Right atrium auricular region (tissue), 2 donors: ENCODE results near the gene PPHLN1. TPM values are rescaled to one million over a fixed set of nuclear protein-coding genes. Genes with fewer than 3 reads are reported as not detected.

ENCODE experiments used
- DNase-seq: peaks from one replicate; pipeline ENCODE4 v3.0.0-alpha.2; 2019; ENCODE audit warnings: low spot score
- H3K27ac ChIP-seq, 2 donors: fragments of 200-600 bp; sonication (generic); 1 replicate in 1 of 2; 2 replicates in 1 of 2; pipeline ENCODE4 v1.5.1; 2016 to 2019
- H3K27me3 ChIP-seq, 2 donors: fragments of 200-600 bp; sonication (generic); one replicate each; pipeline versions ENCODE4 v1.5.1 to v1.6.0; 2017 to 2019
- H3K36me3 ChIP-seq: fragments of 200-600 bp; sonication (generic); one replicate; pipeline ENCODE4 v1.5.1; 2016
- H3K4me1 ChIP-seq, 2 donors: fragments of 200-600 bp; sonication (generic); one replicate each; pipeline versions ENCODE4 v1.5.1 to v1.6.0; 2017 to 2019
- H3K4me3 ChIP-seq, 2 donors: fragments of 200-600 bp; sonication (generic); 1 replicate in 1 of 2; 2 replicates in 1 of 2; pipeline ENCODE4 v1.5.1; 2017 to 2019; ENCODE audit warnings: mild to moderate bottlenecking in 1 of 2, moderate library complexity in 1 of 2
- H3K9me3 ChIP-seq, 2 donors: fragments of 200-600 bp; sonication (generic); one replicate each; pipeline ENCODE4 v1.5.1; 2019
- total RNA-seq, 2 donors: library from RNA; depleted of rRNA; stranded (reverse); fragments of >200 nt; gene quantifications; one replicate each; pipeline ENCODE4 v1.1.0, GENCODE V29; 2016
- TF ChIP-seq, protein P1 (sequence below), 2 donors: fragments of 200-600 bp; sonication (generic); IDR thresholded peaks; one replicate each; pipeline ENCODE4 v1.5.1; 2019; ENCODE audit warnings: antibody characterized with exemption in 2 of 2

PPHLN1 gene
- total RNA-seq, 2 donors from 2014 or later = 36.6 to 46.6 TPM

DNA sequence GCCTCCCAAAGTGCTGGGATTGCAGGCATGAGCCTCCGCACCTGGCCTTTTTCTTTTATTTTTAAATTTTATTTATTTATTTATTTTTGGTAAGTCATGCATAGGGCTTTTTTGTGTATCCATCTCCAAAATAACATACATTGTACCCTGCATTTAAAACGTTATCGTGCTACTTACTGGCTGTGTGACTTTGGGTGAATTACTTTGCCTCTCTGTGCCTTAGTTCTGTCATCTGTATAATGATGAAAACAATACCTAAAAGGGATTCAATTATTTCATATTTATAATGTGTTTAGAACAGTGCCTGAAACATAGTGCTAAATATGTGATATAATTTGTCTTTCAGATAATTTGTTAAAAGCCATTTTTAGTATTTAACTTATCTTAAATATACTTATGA lies 19.7 kb upstream of the PPHLN1 start:
- no peak for DNase-seq
- TF ChIP-seq, protein P1, sequence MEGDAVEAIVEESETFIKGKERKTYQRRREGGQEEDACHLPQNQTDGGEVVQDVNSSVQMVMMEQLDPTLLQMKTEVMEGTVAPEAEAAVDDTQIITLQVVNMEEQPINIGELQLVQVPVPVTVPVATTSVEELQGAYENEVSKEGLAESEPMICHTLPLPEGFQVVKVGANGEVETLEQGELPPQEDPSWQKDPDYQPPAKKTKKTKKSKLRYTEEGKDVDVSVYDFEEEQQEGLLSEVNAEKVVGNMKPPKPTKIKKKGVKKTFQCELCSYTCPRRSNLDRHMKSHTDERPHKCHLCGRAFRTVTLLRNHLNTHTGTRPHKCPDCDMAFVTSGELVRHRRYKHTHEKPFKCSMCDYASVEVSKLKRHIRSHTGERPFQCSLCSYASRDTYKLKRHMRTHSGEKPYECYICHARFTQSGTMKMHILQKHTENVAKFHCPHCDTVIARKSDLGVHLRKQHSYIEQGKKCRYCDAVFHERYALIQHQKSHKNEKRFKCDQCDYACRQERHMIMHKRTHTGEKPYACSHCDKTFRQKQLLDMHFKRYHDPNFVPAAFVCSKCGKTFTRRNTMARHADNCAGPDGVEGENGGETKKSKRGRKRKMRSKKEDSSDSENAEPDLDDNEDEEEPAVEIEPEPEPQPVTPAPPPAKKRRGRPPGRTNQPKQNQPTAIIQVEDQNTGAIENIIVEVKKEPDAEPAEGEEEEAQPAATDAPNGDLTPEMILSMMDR (IDR thresholded peaks at IDR 0.05) = no peak
- Histone ChIP-seq H3K36me3 (no peaks in the 10 kb centered on the region), H3K9me3 (no peaks in the 10 kb centered on the region), H3K27me3 (no peaks in the 10 kb centered on the region), H3K4me3 (no peak overlapping the region), H3K27ac (no peak overlapping the region), H3K4me1 (no peaks in the 10 kb centered on the region)

DNA sequence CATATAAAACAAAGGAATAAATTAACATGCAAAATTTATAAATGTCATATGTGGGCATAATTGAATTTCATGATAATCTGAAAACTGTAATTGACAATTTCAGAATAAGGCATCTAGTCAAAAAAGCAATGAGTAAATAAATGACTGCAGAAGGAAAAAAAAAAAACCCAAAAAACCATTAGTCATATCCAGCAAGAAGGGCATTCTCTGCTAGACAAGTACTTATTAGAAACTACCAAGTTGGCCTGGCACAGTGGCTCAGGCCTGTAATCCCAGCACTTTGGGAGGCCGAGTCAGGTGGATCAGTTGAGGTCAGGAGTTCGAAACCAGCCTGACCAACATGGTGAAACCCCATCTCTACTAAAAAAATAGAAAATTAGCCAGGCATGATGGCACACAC lies 17.6 kb upstream of the PPHLN1 start:
- H3K36me3 ChIP-seq = peaks cover 17% of the 10 kb centered on the region
- TF ChIP-seq, protein P1 (IDR thresholded peaks at IDR 0.05) = no peak
- H3K4me3 ChIP-seq = no peak overlapping the region
- DNase-seq = no peak
- H3K27me3 ChIP-seq = no peaks in the 10 kb centered on the region
- H3K27ac ChIP-seq = no peak overlapping the region
- H3K9me3 ChIP-seq = no peaks in the 10 kb centered on the region
- H3K4me1 ChIP-seq = no peaks in the 10 kb centered on the region

GRCh38 chr12:42309996-42310395 lies 16.0 kb upstream of the PPHLN1 start:
- Histone ChIP-seq H3K36me3 (peaks cover 31% of the 10 kb centered on the region), H3K9me3 (no peaks in the 10 kb centered on the region), H3K4me3 (no peak overlapping the region), H3K27ac (no peak overlapping the region), H3K4me1 (no peaks in the 10 kb centered on the region), H3K27me3 (no peaks in the 10 kb centered on the region)
- DNase-seq = no peak
- TF ChIP-seq, protein P1 (IDR thresholded peaks at IDR 0.05) = no peak

DNA sequence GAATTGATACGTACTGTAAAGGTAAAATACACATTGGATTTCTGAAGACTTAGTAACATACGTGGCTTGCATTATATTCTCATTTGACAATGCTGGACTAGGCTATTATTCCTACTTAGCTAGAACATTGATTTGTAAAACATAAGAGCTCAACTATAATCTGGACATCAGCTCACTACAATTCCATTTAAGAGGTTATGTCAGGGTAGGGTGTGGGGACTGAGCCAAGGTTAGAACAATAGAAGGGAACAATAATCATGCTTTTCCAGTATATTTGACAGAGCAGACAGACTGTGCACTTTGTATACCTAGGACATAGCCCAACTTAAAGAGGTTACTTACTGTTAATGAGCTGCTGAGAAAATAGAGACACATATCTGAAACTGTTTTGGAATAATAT lies 10.9 kb upstream of the PPHLN1 start:
- Histone ChIP-seq H3K4me3 (no peak overlapping the region), H3K27ac (no peak overlapping the region), H3K4me1 (no peaks in the 10 kb centered on the region), H3K36me3 (peaks cover 40% of the 10 kb centered on the region), H3K9me3 (no peaks in the 10 kb centered on the region), H3K27me3 (no peaks in the 10 kb centered on the region)
- TF ChIP-seq, protein P1 (IDR thresholded peaks at IDR 0.05) = no peak
- DNase-seq = no peak

DNA sequence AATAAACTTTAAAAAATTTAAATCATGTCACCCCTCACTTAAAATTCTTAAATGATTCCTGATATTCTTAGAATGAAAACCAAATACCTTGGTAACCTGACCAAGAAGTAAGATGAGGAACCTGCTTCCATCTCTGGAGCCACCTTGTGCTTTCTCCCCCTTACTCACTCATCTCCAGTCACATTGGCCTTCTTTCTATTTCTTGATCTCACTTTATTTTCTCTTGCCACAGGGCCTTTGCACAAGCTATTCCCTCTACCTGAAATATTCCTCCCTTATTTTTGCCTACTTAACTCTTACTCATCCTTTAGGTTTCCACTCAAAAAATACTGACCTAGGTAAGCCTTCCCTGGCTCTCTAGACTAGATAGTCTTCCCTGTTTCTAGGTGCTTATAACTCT lies 5.2 kb upstream of the PPHLN1 start:
- no peak overlapping the region for H3K27ac ChIP-seq
- peaks cover 8% of the 10 kb centered on the region for H3K36me3 ChIP-seq
- no peaks in the 10 kb centered on the region for H3K9me3 ChIP-seq
- no peak overlapping the region for H3K4me3 ChIP-seq
- TF ChIP-seq, protein P1 (IDR thresholded peaks at IDR 0.05) = no peak
- H3K27me3 ChIP-seq = no peaks in the 10 kb centered on the region
- peaks cover 0 to 7% of the 10 kb centered on the region in 2 donors for H3K4me1 ChIP-seq
- DNase-seq = no peak

- Histone ChIP-seq H3K36me3 (no peaks in the 10 kb centered on the region), H3K27me3 (no peaks in the 10 kb centered on the region), H3K9me3 (no peaks in the 10 kb centered on the region), H3K4me1 (peaks cover 0 to 18% of the 10 kb centered on the region in 2 donors), H3K27ac (no peak overlapping the region), H3K4me3 (no peak overlapping the region)
- TF ChIP-seq, protein P1 (IDR thresholded peaks at IDR 0.05) = no peak
- DNase-seq = no peak
These were observed 3.4 kb upstream of the PPHLN1 start for GRCh38 chr12:42322567-42322966.
